OCI-LY7 (cell line): Measurements from ENCODE around the gene ATP6V1C2.

Experiments used
- EZH2phosphoT487 ChIP-seq: fragments of 200-600 bp; sonication (generic); IDR thresholded peaks from 2 replicates; pipeline ENCODE4 v1.6.1; 2018; ENCODE audit warnings: low read depth, borderline replicate concordance, mild to moderate bottlenecking, mixed run types, antibody characterized with exemption, low read length, moderate library complexity, mixed read lengths
- TF ChIP-seq, protein P1 (sequence below): fragments of 200-600 bp; sonication (generic); conservative IDR thresholded peaks from 2 replicates; pipeline ENCODE4 v1.5.1; 2014; ENCODE audit warnings: mild to moderate bottlenecking, antibody characterized with exemption, low read length, moderate library complexity, mixed read lengths

DNA sequence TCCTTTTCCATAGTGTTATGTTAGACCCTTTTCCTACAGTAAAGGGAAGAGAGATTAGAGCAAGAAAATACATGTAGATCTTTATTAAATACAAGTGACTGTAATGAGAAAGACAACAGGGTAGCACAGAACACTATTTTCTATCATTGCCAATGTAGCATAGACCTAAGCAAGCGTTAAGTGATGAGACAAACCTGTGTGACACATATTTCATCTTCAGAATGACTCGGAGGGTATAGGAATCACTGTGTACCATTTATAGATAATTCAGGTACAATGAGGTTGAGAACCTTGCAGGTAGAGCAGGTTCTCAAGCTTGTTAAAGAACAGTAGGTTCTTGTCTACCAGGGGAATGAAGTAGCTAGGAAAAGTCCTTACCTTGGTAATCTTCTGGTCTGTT lies 75.3 kb downstream of the ATP6V1C2 start:
- TF ChIP-seq, protein P1, sequence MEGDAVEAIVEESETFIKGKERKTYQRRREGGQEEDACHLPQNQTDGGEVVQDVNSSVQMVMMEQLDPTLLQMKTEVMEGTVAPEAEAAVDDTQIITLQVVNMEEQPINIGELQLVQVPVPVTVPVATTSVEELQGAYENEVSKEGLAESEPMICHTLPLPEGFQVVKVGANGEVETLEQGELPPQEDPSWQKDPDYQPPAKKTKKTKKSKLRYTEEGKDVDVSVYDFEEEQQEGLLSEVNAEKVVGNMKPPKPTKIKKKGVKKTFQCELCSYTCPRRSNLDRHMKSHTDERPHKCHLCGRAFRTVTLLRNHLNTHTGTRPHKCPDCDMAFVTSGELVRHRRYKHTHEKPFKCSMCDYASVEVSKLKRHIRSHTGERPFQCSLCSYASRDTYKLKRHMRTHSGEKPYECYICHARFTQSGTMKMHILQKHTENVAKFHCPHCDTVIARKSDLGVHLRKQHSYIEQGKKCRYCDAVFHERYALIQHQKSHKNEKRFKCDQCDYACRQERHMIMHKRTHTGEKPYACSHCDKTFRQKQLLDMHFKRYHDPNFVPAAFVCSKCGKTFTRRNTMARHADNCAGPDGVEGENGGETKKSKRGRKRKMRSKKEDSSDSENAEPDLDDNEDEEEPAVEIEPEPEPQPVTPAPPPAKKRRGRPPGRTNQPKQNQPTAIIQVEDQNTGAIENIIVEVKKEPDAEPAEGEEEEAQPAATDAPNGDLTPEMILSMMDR = no peak
- no peak for TF ChIP-seq EZH2phosphoT487
